Measurements from ENCODE around the gene AARS2.

GRCh38 chr6:44298055-44298803, 14.9 kb downstream of the AARS2 start:
- TF ChIP-seq ZFP30 (CRISPR knock-in tag; IDR thresholded peaks at IDR 0.05) (no peak), PATZ1 (CRISPR knock-in tag; IDR thresholded peaks at IDR 0.05; ENCODE audit: borderline replicate concordance) (no peak), CSDC2 (CRISPR knock-in tag; IDR thresholded peaks at IDR 0.05) (no peak), ZFP3 (CRISPR knock-in tag; IDR thresholded peaks at IDR 0.05) (no peak), ESRRG (CRISPR knock-in tag; IDR thresholded peaks at IDR 0.05) (no peak), ISL1 (CRISPR knock-in tag; IDR thresholded peaks at IDR 0.05) (no peak), ARNTL (CRISPR knock-in tag; IDR thresholded peaks at IDR 0.05; ENCODE audit: borderline replicate concordance, low read depth) (no peak), ZNF8 (CRISPR knock-in tag; IDR thresholded peaks at IDR 0.05) (no peak), CSRNP3 (CRISPR knock-in tag; IDR thresholded peaks at IDR 0.05) (no peak), RARB (CRISPR knock-in tag; IDR thresholded peaks at IDR 0.05) (no peak), TCF4 (CRISPR knock-in tag; IDR thresholded peaks at IDR 0.05; ENCODE audit: borderline replicate concordance) (no peak), OSR1 (CRISPR knock-in tag; IDR thresholded peaks at IDR 0.05) (no peak), BACH2 (CRISPR knock-in tag; IDR thresholded peaks at IDR 0.05; ENCODE audit: borderline replicate concordance) (no peak)
- TF ChIP-seq, protein P1, sequence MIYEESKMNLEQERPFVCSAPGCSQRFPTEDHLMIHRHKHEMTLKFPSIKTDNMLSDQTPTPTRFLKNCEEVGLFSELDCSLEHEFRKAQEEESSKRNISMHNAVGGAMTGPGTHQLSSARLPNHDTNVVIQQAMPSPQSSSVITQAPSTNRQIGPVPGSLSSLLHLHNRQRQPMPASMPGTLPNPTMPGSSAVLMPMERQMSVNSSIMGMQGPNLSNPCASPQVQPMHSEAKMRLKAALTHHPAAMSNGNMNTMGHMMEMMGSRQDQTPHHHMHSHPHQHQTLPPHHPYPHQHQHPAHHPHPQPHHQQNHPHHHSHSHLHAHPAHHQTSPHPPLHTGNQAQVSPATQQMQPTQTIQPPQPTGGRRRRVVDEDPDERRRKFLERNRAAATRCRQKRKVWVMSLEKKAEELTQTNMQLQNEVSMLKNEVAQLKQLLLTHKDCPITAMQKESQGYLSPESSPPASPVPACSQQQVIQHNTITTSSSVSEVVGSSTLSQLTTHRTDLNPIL (CRISPR knock-in tag; IDR thresholded peaks at IDR 0.05; ENCODE audit: low read depth): no peak

All from SK-N-SH treated with all-trans-retinoic acid at 6 μM for 48 hours (cell line).